LNCAP (cell line): Measurements from ENCODE around the gene PEX14.

Experiments
- TF ChIP-seq, protein P1 (sequence below): fragments of 450-650 bp; IDR thresholded peaks from 2 replicates; pipeline ENCODE4 v1.5.1; 2017; ENCODE audit warnings: mild to moderate bottlenecking

The PEX14 gene

DNA sequence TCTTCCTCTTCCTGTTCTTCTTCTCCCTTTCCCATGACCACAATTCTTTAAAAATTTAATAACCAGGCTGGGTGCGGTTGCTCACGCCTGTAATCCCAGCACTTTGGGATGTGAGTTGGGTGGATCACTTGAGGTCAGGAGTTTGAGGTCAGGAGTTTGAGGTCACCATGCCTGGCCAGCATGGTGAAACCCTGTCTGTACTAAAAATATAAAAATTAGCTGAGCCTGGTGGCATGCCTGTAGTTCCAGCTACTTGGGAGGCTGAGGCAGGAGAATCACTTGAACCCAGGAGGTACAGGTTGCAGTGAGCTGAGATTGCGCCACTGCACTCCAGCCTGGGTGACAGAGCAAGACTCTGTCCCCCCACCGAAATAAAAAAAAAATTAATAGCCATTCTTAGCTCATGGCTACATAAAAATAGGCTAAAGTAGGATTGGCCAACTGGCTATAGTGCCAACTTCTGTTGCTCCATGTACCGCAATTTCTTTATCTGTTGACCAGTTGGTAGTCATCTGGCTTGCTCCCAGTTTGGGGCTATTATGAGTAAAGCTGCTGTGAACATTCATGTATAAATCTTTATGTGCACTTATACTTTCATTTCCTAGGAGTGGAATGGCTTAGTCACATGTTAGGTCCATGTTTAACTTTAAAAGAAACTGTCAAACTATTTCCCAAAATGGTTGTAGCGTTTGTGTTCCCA is 136.3 kb downstream of the PEX14 start:
- TF ChIP-seq, protein P1, sequence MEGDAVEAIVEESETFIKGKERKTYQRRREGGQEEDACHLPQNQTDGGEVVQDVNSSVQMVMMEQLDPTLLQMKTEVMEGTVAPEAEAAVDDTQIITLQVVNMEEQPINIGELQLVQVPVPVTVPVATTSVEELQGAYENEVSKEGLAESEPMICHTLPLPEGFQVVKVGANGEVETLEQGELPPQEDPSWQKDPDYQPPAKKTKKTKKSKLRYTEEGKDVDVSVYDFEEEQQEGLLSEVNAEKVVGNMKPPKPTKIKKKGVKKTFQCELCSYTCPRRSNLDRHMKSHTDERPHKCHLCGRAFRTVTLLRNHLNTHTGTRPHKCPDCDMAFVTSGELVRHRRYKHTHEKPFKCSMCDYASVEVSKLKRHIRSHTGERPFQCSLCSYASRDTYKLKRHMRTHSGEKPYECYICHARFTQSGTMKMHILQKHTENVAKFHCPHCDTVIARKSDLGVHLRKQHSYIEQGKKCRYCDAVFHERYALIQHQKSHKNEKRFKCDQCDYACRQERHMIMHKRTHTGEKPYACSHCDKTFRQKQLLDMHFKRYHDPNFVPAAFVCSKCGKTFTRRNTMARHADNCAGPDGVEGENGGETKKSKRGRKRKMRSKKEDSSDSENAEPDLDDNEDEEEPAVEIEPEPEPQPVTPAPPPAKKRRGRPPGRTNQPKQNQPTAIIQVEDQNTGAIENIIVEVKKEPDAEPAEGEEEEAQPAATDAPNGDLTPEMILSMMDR, result no peak

DNA sequence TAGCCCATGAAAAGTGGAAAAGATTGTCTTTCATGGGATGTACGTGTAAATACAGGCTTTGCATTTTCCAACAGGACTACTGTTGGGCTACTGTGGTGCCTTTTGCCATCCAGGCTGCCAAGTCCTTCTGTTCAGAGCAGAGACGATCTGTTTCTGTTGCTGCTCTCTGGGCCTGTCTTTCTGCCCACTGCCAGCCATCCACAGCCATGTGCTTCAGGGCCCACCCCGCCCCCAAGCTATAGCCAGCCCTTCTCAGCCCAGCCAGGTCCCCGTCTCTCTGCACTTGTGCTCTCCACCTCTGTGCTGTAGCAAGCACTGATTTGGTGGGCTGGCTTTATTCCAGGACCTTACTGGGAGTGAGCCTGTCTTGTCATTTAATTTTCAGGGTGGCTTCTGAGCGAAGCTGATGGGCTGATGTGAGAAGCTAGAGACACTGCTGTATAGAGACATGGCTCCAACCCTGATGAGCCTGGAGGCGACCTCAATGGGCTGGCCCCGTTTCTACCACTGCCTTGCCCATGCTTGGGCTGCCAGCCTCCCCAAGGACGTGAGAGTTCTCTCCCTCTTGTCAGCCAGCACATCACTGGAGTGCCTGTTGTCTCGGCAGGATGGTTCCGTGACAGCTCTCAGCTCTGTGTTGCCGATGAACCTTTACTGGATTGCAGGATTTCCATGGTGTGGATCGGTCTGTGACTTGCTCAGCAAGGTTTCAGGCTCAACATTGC is 137.8 kb downstream of the PEX14 start:
- TF ChIP-seq, protein P1, result no peak

DNA sequence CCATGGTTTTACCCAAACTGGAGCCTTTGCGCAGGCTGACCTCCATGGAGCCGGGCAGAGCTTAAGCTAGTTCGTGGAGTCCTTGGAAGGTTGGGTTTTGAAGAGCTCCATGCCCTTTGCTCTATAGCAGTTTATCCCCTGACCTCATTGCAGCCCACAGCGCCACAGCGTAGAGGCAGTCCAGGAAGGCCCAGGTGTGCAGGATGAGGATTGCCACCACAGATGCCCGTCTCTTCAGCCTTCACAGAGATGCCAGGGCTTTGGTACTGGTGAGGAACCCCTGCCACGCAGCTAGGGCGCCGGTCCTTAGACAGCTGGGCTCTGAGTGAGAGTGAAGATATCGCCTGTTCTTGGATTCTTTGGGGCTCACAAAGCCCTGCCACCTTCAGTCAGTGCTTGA is 138.6 kb downstream of the PEX14 start:
- TF ChIP-seq, protein P1, result no peak

DNA sequence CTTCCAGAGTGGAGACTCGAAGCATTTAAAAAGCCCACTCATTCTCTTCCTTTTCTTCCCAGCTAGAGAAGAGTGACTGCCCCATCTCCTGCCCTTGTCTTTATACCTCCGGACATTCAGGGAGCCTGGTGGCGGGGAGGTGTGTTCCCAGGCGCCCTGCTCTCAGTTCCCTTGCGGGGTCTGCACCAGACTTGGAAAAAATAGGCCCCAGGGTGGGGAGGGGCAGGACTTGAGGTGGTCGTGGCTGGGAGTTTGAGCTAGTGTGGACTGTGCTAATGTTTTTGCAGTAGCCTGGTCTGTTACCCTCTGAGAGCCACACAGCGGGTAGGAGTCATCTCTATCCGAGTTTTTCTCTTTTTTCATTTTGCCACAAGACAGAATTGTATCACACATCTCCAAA is 139.1 kb downstream of the PEX14 start:
- TF ChIP-seq, protein P1, result no peak

DNA sequence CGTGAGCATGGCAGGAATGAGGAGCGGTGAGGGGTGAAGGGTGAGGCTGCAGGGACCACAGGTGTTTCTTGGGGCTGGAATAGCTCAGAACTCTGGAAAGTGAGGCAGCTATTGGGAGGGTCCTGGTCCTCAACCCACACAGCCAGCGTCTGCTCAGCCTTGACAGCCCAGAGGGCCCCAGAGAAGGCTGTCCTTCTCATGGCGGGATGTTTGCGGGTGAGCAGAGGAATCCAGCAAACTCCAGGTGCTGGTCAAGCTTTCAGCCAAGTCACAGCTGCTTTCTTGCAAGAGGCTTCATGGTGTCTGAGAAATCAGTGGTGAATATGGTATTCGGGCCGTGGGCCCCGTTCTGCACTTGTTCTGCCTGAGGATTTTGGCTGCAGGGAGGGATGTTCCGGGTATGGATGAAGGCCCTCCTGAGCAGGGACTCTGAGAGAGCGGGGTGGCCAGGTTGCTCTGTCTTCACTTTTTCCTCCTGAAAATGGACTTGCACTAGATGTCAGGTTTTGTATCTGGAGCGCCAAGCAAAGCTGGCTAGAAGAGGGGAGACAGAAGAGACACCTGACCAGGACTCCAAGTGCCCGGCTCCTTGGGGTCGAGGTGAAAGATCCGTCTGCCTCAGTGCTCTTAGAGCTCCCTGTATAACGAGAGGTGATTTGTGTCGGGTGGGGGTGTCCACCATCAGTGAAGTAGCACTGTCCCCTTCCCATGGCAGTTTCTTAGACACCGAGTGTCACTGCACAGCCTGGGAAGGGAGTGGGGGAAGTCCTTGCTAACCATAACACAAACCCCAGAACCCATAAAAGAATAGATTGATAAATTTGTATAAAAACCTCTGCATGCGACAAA is 139.9 kb downstream of the PEX14 start:
- TF ChIP-seq, protein P1, result no peak

DNA sequence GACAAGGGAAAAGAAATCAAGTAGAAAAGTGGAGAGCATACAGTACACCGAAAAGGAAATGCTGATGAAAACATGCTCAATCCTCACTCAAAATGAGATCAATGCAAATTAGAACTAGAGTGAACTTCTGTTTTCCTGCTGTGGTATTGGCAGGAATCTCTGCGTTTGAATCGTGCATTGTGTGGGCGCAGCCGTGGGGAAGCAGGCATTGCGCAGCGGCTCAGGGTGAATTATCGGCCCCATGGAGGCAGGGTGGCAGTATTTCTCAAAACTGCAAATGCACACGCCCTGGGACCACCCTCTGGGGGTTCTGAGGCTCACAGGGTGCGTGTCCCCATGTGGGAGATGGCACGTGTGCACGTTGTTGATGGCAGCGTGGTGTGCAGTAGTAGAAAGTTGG is 140.6 kb downstream of the PEX14 start:
- TF ChIP-seq, protein P1, result no peak

DNA sequence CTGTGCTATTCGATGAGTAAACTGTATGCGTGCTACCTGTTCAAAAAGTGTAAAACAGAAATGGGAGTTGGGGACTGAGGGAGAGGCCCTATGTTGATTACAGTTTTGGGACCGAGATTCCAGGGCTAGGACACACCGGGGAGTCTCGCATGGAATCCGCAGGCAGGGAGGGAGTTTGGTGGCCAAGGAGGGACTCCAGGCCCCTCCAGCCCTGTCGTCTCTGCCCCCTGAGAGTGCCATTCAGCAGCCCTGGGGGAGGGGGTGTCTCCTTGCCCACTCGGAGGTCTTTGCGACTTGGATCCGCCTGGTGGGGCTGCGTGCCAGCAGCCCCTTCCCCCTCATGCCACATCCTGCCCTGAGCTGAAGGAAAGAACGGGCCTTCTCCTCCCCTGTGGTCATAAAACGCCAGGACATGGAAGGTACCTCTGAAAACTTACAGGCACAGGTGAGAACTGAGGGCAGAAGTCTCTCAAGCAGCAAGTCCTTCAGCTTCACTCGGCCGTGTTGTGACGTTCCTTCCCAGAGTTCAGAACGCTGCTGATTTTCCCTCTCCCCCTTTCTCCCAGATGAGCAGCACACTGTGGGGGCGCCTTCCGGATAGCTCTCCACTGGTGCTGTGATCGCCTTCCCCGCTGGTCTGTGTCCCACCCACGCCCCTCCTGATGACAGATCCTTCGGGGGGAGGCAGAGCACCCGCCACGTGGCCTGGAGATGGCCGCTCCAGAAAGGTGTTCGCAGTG is 141.4 kb downstream of the PEX14 start:
- TF ChIP-seq, protein P1, result no peak
